GM18505 (cell line): ENCODE results near the gene COPS6.

Experiments used
- ATAC-seq: cut with Tn5 transposase; IDR thresholded peaks from one replicate; pipeline ENCODE4 v1.9.1; 2021; ENCODE audit not compliant: unreplicated experiment
- POLR2A ChIP-seq: IDR thresholded peaks from 4 replicates; pipeline ENCODE4 v1.6.1; 2011; ENCODE audit warnings: borderline replicate concordance; ENCODE audit not compliant: insufficient read depth, insufficient read length; ENCODE audit errors: extremely low read depth

Gene COPS6

GRCh38 chr7:100102950-100103840 lies 14.4 kb downstream of the COPS6 start:
- no peak for TF ChIP-seq POLR2A
- no peak for ATAC-seq

GRCh38 chr7:100105534-100105933 lies 16.8 kb downstream of the COPS6 start:
- no peak for ATAC-seq
- no peak for TF ChIP-seq POLR2A

GRCh38 chr7:100106633-100107032 lies 17.9 kb downstream of the COPS6 start:
- ATAC-seq: no peak
- TF ChIP-seq POLR2A: no peak

GRCh38 chr7:100107125-100107737 lies 18.5 kb downstream of the COPS6 start:
- ATAC-seq: no peak

GRCh38 chr7:100107890-100108289 lies 19.1 kb downstream of the COPS6 start:
- no peak for TF ChIP-seq POLR2A
- no peak for ATAC-seq

More at GRCh38 chr7:100107125-100107737, 18.5 kb downstream of the COPS6 start:
- no peak for TF ChIP-seq POLR2A

- TF ChIP-seq POLR2A: no peak
- ATAC-seq: no peak
Observed at GRCh38 chr7:100109521-100110163, 20.9 kb downstream of the COPS6 start.

GRCh38 chr7:100111156-100111555 lies 22.4 kb downstream of the COPS6 start:
- no peak for ATAC-seq
- TF ChIP-seq POLR2A: no peak

GRCh38 chr7:100111914-100112313 lies 23.1 kb downstream of the COPS6 start:
- ATAC-seq: no peak
- no peak for TF ChIP-seq POLR2A

- TF ChIP-seq POLR2A: no peak
Observed at GRCh38 chr7:100115026-100115425, 26.3 kb downstream of the COPS6 start.

GRCh38 chr7:100118388-100119071 lies 29.8 kb downstream of the COPS6 start:
- TF ChIP-seq POLR2A: no peak
- no peak for ATAC-seq

More at GRCh38 chr7:100115026-100115425, 26.3 kb downstream of the COPS6 start:
- ATAC-seq: no peak

- peak; percentile 91 for TF ChIP-seq POLR2A
- ATAC-seq: peak; percentile 74
Observed at GRCh38 chr7:100119072-100119969, 30.6 kb downstream of the COPS6 start, which contains the start of the genes CNPY4 and TAF6. TSS of gene CNPY4 (plus strand) at chr7:100119634. CDS start at chr7:100119745, 111 bp downstream. TSS of gene TAF6 (minus strand) at chr7:100119358. CDS start at chr7:100114209, 5,149 bp downstream.
